ENCODE measurements around the gene CLEC3B. TPM values are rescaled to one million over a fixed set of nuclear protein-coding genes. Genes with fewer than 3 reads are reported as not detected.

The CLEC3B gene
- total and polyA plus RNA-seq, 10 of the 15 experiments (the other 5 are each of a cell fraction or from before 2014, with no cell fraction given): 0.23 TPM; not detected in 9

DNA sequence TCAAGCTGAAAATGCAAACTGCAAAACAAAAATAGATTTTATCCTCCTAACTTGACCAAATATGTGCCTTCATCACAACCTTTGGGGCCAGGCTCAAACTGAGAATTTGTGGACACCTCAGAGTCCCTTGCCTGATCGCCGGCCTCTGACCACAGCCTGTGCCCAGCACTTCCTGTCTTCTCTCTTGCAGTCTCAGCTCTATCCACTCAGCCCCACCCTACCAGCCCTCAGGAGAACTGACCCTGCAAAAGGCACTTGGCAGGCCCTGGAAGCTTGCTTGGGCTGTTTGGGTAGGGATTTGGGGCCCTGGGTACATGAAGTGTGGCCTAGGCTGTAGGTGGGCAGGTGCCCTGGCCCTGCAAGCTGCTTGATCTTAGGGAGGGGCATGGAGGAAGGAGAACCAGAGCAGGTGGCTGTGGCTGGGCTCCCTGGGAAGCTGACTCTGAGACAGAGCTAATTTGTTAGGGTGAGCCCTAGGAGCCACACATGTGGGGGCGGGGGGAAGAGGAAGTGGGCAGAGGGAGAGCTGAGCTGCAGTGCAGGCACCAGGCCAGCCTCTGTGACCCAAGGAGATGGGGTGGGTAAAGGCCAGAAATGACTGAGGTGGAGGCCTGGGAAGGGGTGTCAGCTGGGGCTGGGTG, 8.6 kb downstream of the CLEC3B start (continued):
- TF ChIP-seq EP300 (IDR thresholded peaks at IDR 0.05; ENCODE audit: borderline replicate concordance in 1 of 2, control insufficient read depth in 1 of 2, low read depth in 2 of 2, low read length in 2 of 2): 0 out of 4 replicates have a peak, but pooled peaks of 1 of the 2 experiments have one; percentile 23
- no peak for TF ChIP-seq EED (IDR thresholded peaks at IDR 0.05; ENCODE audit: low read depth)
- TF ChIP-seq, protein P1, sequence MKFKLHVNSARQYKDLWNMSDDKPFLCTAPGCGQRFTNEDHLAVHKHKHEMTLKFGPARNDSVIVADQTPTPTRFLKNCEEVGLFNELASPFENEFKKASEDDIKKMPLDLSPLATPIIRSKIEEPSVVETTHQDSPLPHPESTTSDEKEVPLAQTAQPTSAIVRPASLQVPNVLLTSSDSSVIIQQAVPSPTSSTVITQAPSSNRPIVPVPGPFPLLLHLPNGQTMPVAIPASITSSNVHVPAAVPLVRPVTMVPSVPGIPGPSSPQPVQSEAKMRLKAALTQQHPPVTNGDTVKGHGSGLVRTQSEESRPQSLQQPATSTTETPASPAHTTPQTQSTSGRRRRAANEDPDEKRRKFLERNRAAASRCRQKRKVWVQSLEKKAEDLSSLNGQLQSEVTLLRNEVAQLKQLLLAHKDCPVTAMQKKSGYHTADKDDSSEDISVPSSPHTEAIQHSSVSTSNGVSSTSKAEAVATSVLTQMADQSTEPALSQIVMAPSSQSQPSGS (IDR thresholded peaks at IDR 0.05; ENCODE audit: low read length): no peak
- no peak; a peak in 1 of 4 replicates for TF ChIP-seq BHLHE40 (IDR thresholded peaks at IDR 0.05; ENCODE audit: borderline replicate concordance in 1 of 2, low read depth in 2 of 2, low read length in 1 of 2)
- no peak for TF ChIP-seq POLR2A (IDR thresholded peaks at IDR 0.05; ENCODE audit: low read depth, low read length)
- TF ChIP-seq, protein P2, sequence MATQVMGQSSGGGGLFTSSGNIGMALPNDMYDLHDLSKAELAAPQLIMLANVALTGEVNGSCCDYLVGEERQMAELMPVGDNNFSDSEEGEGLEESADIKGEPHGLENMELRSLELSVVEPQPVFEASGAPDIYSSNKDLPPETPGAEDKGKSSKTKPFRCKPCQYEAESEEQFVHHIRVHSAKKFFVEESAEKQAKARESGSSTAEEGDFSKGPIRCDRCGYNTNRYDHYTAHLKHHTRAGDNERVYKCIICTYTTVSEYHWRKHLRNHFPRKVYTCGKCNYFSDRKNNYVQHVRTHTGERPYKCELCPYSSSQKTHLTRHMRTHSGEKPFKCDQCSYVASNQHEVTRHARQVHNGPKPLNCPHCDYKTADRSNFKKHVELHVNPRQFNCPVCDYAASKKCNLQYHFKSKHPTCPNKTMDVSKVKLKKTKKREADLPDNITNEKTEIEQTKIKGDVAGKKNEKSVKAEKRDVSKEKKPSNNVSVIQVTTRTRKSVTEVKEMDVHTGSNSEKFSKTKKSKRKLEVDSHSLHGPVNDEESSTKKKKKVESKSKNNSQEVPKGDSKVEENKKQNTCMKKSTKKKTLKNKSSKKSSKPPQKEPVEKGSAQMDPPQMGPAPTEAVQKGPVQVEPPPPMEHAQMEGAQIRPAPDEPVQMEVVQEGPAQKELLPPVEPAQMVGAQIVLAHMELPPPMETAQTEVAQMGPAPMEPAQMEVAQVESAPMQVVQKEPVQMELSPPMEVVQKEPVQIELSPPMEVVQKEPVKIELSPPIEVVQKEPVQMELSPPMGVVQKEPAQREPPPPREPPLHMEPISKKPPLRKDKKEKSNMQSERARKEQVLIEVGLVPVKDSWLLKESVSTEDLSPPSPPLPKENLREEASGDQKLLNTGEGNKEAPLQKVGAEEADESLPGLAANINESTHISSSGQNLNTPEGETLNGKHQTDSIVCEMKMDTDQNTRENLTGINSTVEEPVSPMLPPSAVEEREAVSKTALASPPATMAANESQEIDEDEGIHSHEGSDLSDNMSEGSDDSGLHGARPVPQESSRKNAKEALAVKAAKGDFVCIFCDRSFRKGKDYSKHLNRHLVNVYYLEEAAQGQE (IDR thresholded peaks at IDR 0.05; ENCODE audit: low read depth, low read length): no peak
- TF ChIP-seq, protein P3, sequence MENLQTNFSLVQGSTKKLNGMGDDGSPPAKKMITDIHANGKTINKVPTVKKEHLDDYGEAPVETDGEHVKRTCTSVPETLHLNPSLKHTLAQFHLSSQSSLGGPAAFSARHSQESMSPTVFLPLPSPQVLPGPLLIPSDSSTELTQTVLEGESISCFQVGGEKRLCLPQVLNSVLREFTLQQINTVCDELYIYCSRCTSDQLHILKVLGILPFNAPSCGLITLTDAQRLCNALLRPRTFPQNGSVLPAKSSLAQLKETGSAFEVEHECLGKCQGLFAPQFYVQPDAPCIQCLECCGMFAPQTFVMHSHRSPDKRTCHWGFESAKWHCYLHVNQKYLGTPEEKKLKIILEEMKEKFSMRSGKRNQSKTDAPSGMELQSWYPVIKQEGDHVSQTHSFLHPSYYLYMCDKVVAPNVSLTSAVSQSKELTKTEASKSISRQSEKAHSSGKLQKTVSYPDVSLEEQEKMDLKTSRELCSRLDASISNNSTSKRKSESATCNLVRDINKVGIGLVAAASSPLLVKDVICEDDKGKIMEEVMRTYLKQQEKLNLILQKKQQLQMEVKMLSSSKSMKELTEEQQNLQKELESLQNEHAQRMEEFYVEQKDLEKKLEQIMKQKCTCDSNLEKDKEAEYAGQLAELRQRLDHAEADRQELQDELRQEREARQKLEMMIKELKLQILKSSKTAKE (IDR thresholded peaks at IDR 0.05; ENCODE audit: low read depth, poor library complexity, severe bottlenecking): no peak
- TF ChIP-seq, protein P4, sequence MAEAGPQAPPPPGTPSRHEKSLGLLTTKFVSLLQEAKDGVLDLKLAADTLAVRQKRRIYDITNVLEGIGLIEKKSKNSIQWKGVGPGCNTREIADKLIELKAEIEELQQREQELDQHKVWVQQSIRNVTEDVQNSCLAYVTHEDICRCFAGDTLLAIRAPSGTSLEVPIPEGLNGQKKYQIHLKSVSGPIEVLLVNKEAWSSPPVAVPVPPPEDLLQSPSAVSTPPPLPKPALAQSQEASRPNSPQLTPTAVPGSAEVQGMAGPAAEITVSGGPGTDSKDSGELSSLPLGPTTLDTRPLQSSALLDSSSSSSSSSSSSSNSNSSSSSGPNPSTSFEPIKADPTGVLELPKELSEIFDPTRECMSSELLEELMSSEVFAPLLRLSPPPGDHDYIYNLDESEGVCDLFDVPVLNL (IDR thresholded peaks at IDR 0.05; ENCODE audit: low read depth, low read length): no peak
- TF ChIP-seq, protein P5, sequence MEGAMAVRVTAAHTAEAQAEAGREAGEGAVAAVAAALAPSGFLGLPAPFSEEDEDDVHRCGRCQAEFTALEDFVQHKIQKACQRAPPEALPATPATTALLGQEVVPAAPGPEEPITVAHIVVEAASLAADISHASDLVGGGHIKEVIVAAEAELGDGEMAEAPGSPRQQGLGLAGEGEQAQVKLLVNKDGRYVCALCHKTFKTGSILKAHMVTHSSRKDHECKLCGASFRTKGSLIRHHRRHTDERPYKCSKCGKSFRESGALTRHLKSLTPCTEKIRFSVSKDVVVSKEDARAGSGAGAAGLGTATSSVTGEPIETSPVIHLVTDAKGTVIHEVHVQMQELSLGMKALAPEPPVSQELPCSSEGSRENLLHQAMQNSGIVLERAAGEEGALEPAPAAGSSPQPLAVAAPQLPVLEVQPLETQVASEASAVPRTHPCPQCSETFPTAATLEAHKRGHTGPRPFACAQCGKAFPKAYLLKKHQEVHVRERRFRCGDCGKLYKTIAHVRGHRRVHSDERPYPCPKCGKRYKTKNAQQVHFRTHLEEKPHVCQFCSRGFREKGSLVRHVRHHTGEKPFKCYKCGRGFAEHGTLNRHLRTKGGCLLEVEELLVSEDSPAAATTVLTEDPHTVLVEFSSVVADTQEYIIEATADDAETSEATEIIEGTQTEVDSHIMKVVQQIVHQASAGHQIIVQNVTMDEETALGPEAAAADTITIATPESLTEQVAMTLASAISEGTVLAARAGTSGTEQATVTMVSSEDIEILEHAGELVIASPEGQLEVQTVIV (IDR thresholded peaks at IDR 0.05; ENCODE audit: borderline replicate concordance, partially characterized antibody): no peak
- TF ChIP-seq, protein P6, sequence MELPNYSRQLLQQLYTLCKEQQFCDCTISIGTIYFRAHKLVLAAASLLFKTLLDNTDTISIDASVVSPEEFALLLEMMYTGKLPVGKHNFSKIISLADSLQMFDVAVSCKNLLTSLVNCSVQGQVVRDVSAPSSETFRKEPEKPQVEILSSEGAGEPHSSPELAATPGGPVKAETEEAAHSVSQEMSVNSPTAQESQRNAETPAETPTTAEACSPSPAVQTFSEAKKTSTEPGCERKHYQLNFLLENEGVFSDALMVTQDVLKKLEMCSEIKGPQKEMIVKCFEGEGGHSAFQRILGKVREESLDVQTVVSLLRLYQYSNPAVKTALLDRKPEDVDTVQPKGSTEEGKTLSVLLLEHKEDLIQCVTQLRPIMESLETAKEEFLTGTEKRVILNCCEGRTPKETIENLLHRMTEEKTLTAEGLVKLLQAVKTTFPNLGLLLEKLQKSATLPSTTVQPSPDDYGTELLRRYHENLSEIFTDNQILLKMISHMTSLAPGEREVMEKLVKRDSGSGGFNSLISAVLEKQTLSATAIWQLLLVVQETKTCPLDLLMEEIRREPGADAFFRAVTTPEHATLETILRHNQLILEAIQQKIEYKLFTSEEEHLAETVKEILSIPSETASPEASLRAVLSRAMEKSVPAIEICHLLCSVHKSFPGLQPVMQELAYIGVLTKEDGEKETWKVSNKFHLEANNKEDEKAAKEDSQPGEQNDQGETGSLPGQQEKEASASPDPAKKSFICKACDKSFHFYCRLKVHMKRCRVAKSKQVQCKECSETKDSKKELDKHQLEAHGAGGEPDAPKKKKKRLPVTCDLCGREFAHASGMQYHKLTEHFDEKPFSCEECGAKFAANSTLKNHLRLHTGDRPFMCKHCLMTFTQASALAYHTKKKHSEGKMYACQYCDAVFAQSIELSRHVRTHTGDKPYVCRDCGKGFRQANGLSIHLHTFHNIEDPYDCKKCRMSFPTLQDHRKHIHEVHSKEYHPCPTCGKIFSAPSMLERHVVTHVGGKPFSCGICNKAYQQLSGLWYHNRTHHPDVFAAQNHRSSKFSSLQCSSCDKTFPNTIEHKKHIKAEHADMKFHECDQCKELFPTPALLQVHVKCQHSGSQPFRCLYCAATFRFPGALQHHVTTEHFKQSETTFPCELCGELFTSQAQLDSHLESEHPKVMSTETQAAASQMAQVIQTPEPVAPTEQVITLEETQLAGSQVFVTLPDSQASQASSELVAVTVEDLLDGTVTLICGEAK (IDR thresholded peaks at IDR 0.05; ENCODE audit: borderline replicate concordance): no peak
- no peak for TF ChIP-seq TCF3 (IDR thresholded peaks at IDR 0.05; ENCODE audit: borderline replicate concordance, insufficient read depth, low read depth, low read length)
- no peak for TF ChIP-seq PML (IDR thresholded peaks at IDR 0.05; ENCODE audit: low read length)
